T47D (cell line): ENCODE measurements around the gene HECW1.
A peak's percentile ranks its signal among the peaks of the same experiment; 100 is the strongest.

Source experiments
- DNase-seq, 2 experiments: peaks; one replicate each; pipeline versions ENCODE4 v3.0.0 to v3.0.0-alpha.2; 2011 to 2012; ENCODE audit warnings: low read depth in 1 of 2, low spot score in 1 of 2
- JUND ChIP-seq: IDR thresholded peaks from 2 replicates; pipeline ENCODE4 v1.6.1; 2012; ENCODE audit warnings: low read depth
- in situ Hi-C: cut with HindIII; loops from 2 replicates; pipeline ENCODE4 v1.10.0; 2016; ENCODE audit warnings: low sequenced_read_pairs, low pct_unique_long_range_greater_than_20kb

Gene HECW1

GRCh38 chr7:43175570-43176200, 63.2 kb downstream of the HECW1 start:
- in situ Hi-C loops: no loop called here
- TF ChIP-seq JUND: no peak
- DNase-seq: no peak

- TF ChIP-seq JUND: no peak
- no peak for DNase-seq
- in situ Hi-C loops: no loop called here
Measured at GRCh38 chr7:43179393-43179792, 66.9 kb downstream of the HECW1 start.

- in situ Hi-C loops: no loop called here
- no peak for TF ChIP-seq JUND
- DNase-seq: no peak
Measured at GRCh38 chr7:43192806-43193460, 80.5 kb downstream of the HECW1 start.

- peak in 1 of 2 experiments; percentile 20 for DNase-seq
- in situ Hi-C loops: no loop called here
- no peak for TF ChIP-seq JUND
Measured at GRCh38 chr7:43193893-43194292, 81.4 kb downstream of the HECW1 start.

- DNase-seq: peak in 1 of 2 experiments; percentile 15
- in situ Hi-C loops: no loop called here
- no peak for TF ChIP-seq JUND
Measured at GRCh38 chr7:43195256-43195655, 82.8 kb downstream of the HECW1 start.

GRCh38 chr7:43195768-43196167, 83.3 kb downstream of the HECW1 start:
- TF ChIP-seq JUND: no peak
- DNase-seq: no peak
- in situ Hi-C loops: no loop called here

- DNase-seq: no peak
Measured at GRCh38 chr7:43196379-43196778, 83.9 kb downstream of the HECW1 start.

GRCh38 chr7:43198016-43198415, 85.6 kb downstream of the HECW1 start:
- in situ Hi-C loops: no loop called here
- TF ChIP-seq JUND: no peak
- no peak for DNase-seq

More at GRCh38 chr7:43196379-43196778, 83.9 kb downstream of the HECW1 start:
- in situ Hi-C loops: no loop called here
- no peak for TF ChIP-seq JUND

GRCh38 chr7:43198599-43199090, 86.2 kb downstream of the HECW1 start:
- no peak for TF ChIP-seq JUND
- in situ Hi-C loops: no loop called here
- no peak for DNase-seq

GRCh38 chr7:43199371-43200160, 87.1 kb downstream of the HECW1 start:
- no peak for TF ChIP-seq JUND
- no peak for DNase-seq
- in situ Hi-C loops: no loop called here

GRCh38 chr7:43201912-43202311, 89.5 kb downstream of the HECW1 start:
- DNase-seq: no peak
- in situ Hi-C loops: no loop called here
- no peak for TF ChIP-seq JUND

GRCh38 chr7:43204081-43204480, 91.6 kb downstream of the HECW1 start:
- in situ Hi-C loops: no loop called here
- DNase-seq: no peak
- TF ChIP-seq JUND: no peak
